GM12801 (cell line): ENCODE data around the gene SEZ6L2.

Experiments
- TF ChIP-seq, protein P1 (sequence below): IDR thresholded peaks from one replicate; pipeline ENCODE4 v1.5.1; 2011; ENCODE audit warnings: control low read depth; ENCODE audit not compliant: insufficient read length; ENCODE audit errors: extremely low read depth

Gene SEZ6L2

DNA sequence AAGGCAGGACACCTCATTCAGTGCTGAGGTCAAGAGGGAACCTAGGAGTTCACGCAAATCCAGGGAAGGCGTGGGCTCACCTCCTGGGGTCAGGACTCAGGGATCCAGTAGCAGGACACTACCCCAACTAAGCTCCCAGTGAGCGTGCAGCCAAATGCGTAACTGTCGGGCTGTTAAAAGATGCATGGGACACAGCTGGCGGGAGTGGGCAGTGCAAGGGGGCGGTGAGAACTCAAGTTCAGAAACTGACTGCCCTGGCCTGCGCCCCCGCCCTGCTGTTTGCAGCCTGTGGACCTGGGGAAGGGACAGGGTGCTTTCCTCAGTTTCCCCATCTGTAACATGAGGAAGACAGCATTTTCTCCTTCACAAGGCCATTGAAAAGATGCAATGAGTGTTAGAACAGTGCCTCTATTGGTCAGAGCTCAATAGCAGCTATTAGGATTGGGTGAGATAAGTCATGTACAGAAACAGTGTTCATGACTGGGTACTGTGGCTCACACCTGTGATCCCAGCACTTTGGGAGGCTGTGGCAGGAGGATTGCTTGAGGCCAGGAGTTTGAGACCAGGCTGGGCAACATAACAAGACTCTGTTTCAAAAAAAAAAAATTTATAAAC lies 56.5 kb downstream of the SEZ6L2 start:
- TF ChIP-seq, protein P1, sequence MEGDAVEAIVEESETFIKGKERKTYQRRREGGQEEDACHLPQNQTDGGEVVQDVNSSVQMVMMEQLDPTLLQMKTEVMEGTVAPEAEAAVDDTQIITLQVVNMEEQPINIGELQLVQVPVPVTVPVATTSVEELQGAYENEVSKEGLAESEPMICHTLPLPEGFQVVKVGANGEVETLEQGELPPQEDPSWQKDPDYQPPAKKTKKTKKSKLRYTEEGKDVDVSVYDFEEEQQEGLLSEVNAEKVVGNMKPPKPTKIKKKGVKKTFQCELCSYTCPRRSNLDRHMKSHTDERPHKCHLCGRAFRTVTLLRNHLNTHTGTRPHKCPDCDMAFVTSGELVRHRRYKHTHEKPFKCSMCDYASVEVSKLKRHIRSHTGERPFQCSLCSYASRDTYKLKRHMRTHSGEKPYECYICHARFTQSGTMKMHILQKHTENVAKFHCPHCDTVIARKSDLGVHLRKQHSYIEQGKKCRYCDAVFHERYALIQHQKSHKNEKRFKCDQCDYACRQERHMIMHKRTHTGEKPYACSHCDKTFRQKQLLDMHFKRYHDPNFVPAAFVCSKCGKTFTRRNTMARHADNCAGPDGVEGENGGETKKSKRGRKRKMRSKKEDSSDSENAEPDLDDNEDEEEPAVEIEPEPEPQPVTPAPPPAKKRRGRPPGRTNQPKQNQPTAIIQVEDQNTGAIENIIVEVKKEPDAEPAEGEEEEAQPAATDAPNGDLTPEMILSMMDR: no peak

DNA sequence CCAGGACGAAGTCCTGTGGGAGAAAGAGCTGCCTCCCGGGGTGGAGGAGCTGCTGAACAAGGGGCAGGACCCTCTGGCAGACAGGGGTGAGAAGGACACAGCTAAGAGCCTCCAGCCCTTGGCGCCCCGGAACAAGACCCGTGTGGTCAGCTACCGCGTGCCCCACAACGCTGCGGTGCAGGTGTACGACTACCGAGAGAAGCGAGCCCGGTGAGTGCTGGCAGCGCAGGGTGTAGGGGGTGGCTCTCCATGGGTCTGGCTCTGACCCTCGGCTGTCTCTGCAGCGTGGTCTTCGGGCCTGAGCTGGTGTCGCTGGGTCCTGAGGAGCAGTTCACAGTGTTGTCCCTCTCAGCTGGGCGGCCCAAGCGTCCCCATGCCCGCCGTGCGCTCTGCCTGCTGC lies 57.7 kb downstream of the SEZ6L2 start:
- TF ChIP-seq, protein P1: no peak

DNA sequence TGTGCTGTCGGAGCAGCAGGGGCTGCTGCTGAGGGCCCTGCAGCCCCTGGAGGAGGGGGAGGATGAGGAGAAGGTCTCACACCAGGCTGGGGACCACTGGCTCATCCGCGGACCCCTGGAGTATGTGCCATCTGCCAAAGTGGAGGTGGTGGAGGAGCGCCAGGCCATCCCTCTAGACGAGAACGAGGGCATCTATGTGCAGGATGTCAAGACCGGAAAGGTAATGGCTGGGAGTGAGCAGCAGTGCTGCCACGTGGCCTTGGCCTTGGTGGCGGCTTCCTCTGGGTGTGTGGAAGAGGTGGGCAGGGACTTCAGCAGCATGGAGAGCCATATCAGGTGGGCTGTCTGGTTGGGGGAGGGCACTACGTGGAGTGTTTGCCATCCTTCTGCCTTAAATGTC lies 59.1 kb downstream of the SEZ6L2 start:
- TF ChIP-seq, protein P1: no peak

DNA sequence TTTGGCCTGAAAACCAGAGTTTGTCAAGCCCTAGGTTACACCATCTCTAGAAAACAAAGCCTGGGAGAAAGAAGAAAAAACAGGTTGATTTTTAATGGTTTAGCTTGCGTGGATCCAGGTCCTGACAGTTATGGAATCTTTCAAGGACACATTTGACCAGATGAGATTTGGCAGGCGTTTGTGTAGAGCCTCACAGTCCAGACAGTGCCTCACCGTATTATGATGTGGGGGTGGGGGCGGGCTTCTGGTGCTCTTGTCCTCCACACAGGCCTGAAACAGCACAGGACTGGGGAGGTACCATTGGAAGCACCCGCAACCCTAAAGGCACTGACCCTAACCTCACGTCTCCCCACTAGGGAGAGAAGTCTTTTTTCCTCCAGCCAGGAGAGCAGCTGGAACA lies 59.5 kb downstream of the SEZ6L2 start:
- TF ChIP-seq, protein P1: no peak

DNA sequence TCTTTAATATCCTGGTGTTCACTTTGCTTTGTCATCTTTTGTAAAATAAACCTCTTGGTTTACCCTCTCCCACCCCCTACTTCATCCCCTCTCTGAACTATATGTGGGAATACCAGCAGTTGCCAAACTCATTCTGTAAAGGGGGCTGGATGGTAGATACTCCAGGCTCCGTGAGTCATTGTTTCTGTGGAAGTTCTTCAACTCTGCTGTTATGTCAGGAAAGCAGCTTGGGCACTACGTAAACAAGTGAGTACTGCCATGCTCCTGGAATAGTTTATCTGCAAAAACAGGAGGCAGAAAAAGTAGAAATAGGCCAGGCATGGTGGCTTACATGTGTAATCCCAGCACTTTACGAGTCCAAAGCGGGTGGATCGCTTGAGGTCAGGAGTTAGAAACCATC lies 61.5 kb downstream of the SEZ6L2 start:
- TF ChIP-seq, protein P1: no peak

DNA sequence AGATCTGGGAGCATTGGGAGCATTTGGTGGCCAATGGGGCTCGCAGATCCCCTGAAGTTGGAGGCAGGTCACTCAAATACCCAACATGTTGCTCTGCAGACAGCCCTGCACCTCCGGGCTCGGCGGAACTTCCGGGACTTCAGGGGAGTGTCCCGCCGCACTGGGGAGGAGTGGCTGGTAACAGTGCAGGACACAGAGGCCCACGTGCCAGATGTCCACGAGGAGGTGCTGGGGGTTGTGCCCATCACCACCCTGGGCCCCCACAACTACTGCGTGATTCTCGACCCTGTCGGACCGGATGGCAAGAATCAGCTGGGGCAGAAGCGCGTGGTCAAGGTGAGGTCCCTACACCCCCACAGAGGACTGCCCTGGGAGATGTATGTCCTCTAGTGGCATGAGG lies 62.7 kb downstream of the SEZ6L2 start:
- TF ChIP-seq, protein P1: no peak

DNA sequence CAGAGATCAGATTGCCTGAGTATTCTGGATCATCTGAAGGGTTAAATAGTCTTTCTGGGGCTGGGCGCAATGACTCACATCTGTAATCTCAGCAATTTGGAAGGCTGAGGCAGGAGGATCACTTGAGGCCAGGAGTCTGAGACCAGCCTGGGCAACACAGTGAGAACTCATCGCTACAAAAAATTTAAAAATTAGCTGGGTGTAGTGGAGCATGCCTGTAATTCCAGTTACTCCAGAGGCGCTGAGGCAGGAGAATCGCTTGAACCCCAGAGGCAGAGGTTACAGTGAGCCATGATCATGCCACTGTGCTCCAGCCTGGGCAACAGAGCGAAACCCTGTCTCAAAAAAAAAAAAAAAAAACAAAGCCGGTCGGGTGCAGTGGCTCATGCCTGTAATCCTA lies 63.4 kb downstream of the SEZ6L2 start:
- TF ChIP-seq, protein P1: no peak
